NCI-H774 (cell line): ENCODE data around the gene MRPS23.

Experiments
- DNase-seq: peaks from one replicate; lab custom pipeline; 2025; lab: John Stamatoyannopoulos, UW

The MRPS23 gene

DNA sequence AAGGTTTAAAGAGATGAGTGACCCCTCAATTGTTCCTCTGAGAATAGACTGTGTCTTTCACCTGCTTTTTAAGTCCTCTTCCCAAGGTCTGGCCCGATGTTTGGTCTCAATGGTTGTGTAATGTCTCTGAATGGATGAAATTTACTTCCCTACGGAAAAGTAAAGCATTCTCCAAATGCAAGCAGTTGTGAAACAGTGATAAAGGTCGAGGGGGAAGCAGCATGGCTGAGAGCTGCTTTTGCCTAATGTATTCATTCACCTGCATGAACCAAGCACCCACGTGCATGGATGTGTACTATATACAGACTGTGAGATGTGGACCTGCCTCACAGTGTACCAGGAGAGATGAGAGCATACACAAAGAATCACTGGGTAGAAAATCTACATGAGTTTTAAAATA is 11.4 kb downstream of the MRPS23 start:
- no peak for DNase-seq

DNA sequence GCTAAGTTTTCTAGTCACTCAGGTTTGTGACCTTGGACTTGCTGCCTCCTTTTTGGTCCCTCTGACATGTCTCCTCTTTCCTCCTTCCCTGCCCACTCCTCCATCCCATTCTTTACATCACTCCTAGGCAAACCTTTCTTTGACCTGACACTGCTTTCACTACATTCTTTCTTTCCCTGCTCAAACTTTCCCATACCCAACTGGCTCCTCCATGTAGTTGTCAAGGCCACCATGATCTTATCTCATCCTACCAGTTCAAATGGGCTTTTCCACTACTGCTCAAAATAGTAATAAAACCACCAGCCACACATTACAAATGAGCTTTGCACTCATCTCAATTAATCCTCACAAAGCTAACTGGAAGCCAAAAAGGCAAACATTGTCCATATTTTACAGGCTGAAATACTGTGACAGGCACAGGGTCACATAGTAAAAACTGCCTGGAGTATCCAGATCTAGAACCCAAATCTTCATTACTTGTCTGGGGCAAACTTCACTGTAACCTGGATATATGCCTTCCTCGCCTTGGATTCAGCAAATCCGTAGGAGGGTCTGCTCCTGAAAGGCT is 14.4 kb downstream of the MRPS23 start:
- DNase-seq, result no peak

DNA sequence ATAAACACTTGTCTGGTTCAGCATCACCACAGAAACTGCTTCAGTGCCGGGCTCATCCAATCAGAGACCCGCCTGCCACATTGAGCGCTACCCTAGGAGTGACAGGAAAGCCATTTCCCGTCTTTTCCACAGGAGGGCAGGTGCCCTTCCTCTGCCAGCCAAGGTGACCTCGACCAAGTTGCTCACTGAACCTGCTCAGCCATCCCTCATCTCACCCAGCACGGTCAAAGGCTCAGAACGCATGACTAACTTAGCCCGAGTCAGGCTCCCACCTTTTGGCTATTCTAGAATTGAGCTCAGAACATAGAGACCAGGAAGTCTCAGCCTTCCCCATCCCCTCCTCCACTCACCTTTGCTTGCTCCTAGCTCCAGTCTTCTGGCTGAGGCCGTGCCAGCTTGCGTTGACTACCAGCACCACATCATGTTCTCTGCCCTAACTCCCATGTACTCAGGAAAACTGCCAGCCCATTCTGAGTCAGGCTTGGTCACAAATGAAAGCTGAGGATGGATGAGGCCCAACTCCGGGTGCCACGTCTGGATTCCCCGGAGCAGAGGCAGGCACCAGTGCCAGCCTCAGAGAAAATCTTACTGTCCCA is 15.6 kb downstream of the MRPS23 start:
- no peak for DNase-seq

DNA sequence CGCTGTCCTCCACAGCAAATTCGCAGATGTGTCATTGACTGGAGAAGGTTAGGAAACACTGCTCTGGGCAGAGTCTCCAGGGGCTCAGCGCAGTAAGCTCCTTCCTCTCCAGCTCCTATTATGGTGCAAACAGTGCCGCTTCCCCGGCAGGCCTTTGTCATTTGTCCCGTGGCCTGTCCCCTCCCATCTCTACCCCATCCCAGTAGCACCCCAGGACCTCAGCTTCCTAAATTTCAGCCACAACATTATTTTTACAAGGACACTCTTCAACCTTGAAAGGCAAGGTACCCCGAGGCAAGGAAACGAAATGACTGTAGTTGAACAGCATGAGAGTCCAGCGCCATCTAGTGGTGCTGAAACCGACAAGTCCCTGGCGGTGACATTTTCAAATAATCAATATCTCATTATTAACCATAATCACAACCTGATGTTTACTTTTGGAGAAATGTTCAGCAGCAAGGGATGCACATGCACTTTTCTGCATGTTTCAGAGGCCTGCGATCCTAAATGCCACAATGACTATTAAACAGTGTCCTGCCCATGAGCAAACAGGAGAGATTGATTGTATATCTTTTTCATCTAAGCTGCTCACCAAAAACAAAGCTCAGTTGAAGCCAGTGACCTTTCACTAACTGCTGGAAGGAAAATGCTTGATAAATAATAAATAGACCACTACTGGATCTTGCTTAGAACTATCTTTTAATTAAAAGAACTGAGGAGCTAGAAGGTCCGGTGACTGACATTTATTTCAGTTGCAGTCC is 16.5 kb downstream of the MRPS23 start:
- DNase-seq, result peak; percentile 69

DNA sequence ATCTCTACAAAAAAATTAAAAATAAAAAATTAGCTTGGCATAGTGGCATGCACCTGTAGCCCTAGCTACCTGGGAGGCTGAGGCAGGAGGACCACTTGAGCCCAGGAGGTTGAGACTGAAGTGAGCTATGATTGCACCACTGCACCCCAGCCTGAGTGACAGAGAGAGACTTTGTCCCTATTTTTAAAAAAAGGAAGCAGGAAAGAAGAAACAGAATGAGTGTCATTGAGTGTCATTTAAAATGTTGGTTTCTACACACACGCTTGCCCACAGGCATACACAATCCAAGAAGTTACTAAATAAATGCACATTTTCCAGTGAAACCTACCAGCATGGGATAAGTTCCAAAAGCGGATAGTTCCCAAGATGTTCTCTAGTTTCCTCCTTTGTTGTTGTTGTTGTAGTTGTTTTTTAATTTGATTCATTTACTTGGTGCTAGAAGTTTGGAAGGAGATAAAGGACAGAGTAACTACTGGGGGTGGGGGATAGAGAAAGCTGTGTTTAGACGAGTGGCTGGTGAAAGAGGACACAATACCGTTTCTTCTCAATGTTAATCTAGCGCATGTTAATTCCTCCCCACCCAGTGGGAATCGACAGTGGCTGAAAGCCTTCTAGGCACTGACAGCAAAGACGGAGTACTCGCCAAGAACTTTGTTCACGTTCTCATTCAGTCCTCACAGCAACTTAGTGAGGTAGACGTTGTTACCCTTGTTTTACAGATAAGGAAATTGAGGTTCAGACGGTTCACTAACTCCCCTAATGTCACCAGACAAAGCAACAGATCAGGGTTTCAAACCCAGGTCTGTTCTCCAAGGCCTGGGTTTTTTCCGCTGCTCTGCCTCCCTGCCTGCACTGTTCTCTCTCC is 17.3 kb downstream of the MRPS23 start:
- DNase-seq, result no peak

DNA sequence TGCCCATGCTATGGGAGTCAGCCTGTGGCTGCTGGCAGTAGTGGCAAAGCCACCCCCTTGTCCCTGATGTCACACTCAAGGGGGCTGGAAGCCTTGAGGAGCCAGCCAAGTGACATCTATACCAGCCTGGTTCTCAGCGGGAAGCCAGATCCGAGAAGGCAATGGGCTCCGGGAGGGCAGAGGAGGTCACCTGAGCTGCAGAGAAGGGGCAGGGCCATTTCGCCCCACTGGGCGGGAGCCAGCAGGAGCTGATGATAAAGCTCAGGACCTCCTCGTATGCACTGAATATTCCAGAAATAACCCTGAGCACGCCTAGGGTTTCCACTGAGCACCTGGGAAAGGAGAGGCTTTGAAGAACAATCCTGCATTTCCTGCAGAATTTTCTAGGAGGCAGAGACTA is 19.0 kb downstream of the MRPS23 start:
- DNase-seq, result no peak

DNA sequence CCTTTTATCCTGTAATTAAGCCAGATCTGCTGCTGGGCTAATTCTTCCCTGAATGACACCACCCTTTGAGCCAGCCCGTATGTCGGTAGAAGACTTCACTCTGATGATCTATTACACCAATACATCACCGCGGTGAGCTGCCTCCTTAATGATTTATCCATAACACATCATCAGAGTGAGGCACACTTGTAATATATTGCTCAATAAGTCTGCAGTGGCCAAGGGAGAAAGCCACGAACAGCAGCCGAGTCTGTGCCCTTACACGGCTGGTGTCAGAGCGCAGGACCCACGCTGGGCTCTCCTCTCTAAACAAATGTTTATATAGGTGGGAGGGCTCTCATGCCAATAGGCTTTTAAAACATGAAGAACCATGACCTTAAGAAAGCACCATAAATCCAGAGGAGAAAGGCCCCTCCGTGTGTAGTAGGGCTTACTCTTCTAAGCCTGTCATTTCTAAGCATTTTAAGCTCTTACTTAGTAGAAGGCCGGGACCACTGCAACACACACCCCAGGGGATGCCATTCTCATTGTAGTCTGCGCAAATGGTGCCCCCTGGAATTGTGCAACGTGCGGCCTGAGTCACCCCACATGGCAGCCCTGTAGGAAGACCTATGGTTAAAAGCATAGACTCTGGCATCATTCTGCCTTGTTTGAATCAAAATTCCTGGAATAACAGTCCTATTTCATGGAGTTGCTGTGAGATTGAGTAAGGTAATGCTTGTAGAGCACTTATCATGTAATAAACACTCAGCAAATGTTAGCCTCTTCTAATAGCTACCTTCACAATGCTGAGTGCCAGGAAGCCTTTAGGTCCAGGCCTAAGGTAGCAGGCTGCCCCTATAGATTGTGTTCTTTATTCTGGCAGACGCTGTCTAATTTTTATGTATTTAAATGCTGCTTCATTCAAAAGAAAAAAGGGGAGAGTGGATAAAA is 26.1 kb downstream of the MRPS23 start:
- DNase-seq, result no peak

DNA sequence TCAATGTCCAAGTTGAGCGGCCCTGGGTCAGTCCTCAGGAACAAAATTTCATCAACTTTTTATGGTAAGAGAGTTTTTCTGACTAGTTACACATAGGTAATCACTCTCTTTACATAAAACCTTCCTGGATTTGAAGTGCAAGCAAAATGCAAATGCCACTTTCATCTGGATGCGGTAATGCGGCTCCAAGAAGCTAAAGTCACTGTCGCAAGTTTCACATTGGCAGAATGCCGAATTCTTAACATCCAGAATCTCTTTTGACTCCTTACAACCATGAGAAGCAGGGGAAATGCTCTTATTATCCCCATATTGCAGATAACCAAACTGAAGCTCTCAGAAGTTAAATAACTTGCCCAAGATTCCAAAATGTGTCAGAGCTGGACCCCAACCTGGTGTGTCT is 30.0 kb downstream of the MRPS23 start:
- DNase-seq, result no peak

DNA sequence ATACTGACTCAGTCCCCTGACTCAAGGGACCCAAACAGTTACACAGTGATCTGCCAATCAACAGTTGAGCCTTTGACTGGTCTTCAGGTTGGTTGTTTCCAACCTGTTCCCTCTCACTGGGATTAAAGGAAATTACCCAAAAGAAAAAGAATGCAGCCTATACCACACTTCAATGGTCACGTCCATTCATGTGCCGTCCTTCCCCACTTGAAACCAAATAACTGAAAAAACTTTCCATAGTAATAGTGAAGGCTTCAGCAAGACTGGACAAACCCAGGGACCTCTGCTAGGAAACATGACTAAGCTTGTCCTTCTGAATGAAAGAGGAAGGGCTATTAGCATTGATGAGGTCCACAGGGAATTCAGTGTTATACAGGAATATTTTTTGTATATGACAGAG is 30.6 kb downstream of the MRPS23 start:
- no peak for DNase-seq

DNA sequence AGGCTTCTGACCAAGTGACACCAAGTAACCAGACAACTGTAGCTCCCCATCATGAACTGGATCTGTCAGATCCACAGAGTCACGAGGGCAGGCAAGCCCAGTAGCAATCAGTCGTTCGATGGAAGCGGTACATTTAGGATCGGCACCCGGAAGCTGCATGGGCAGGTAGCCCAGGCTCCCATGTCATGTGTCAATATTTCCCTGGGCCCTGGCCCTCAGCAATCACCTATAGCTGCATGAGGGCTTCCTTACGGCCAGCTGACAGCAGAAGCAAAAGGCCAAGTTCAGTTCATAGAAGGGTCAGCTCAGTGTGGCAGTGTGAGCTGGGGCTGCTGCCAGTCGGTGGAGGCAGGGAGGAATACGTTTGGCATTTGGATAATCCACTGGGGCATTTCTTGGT is 31.8 kb downstream of the MRPS23 start:
- no peak for DNase-seq

DNA sequence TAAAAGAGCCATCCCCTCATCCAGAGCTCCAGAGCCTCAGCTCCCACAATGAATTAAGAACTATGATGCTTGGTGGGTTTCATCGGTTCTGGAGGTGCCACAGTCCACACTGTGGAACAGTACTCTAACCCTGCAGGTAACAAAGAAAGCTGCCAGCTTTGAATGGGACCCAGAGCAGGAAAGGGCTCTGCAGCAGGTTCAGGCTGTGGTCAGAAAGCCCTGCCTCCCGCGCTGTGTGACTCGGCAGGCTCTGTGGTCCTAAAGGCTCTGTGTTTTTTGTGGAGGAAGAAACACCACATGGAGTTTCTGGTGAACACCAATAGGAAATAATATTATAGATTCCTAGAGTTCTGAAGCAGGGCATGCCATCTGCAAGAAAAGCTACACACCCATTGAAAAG is 32.5 kb downstream of the MRPS23 start:
- DNase-seq, result no peak

DNA sequence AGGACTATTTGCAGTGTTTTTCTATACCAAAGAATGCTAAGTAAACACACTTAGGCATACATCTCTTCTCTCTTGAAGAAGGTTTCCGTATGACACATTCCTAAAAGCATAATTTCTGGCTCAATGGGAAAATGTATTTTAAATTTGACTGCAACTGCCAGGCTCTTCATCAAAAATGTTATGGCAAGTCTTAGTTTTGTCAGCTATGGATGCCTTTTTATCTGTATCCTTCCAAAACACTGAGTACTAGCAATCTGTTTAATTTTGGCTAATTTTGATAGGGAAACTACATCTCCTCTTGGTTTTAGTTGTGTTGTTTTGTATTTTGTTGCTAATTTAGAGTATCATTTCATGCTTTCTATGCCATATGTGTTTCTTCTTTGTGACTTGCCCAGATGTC is 35.4 kb downstream of the MRPS23 start:
- DNase-seq, result no peak

DNA sequence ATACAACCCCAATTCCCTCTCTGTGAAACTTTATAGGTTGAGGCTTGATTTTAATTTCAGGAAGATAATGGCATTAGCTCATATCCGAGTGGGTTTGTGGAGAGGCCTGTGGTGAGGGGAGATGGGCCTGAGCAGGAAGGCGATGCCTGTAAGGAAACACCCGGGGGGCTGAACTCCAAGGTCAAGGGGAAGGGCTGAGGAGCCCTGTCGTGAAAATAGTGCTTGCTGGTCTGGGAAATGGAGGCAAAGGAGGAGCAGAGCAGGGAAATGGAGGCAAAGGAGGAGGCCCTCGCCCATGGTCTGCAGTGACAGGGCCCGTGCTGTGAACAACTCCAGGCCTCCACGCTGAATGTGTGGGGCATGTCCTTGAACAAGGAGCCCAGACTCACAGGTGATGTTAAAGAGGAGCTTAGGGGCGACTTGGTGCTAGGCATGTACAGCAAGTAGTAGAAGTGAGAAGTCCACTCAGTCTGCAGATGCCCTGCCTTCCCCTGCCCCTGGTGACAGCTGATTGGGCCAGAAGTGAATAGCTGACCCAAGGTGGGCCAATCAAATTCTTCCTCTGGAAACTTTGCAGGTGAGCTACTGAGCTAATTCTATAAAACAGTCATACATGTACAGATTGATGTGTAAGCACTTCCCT is 38.1 kb downstream of the MRPS23 start:
- peak; percentile 34 for DNase-seq

DNA sequence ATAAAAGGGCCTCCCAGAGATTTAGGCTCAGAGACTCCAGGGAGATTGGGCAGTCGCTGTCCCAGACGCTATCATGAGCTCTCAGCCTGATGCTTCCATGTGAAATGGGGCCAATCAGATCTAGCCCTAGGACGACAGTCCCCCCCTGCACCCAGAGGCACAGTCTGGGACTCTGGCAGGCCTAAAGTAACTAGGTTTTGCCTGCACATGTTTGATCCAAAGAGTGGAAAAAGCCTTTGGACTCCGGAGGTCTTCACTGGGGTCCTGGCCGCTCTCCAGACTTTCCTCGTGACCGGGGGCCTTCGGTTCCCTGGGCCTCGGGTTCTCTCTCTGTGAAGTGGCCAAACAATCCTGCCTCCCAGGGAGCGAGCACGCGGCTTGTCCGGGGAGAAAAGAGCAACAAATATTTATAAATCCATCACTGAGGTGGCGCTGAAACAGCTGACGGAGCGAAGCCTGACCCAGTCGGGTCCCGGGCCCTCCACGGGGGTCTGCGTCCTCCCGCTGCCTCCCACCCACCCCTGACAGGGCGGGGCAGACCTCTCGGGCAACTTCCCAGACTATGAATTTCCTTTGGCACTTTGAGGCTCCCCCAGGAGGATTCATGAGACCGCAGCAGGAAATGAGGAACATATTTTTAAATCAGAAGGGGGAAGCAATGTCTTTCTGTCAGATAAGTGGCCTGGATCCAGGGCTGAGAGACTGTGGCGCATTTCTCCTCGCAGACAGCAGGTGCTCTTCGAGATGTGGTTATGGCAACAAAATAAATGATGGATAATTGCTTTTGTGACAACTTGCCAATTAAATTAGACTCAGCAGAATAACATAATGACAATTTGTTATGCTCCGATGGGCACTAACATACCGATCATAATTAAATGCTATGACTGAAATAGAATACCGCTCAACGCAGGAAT is 38.9 kb downstream of the MRPS23 start:
- DNase-seq, result peak; percentile 74

DNA sequence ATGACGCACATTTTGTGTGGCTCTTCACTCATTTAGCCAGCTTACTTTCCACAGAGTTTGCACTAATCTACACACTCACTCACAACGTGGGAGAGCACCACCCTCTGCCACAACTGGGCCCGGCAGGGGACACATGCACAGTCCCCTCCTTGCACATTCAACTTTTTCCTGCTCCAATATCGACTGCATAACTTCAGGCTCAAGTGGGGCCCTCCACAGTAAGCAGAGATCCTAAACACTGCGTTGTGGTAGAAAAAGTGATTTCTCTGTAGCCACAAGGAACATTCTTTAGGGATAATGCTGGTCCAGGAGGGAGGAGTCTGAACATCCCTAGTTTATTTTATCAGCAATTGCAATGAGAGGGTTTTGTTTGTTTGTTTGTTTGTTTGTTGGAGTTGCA is 40.0 kb downstream of the MRPS23 start:
- DNase-seq, result no peak

DNA sequence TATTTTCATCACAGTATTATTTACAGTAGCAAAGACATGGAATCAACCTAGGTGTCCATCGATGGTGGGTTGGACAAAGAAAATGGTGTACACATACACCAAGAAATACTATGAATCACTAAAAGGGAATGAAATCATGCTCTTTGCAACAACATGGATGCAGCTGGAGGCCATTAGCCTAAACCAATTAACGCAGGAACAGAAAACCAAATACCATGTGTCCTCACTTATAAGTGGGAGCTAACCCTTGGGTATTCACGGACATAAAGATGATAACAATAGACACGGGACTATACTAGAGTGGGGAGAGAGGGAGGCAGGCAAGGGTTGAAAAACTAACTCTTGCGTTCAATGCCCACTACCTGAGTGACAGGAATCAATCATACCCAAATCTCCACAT is 41.0 kb downstream of the MRPS23 start:
- no peak for DNase-seq

DNA sequence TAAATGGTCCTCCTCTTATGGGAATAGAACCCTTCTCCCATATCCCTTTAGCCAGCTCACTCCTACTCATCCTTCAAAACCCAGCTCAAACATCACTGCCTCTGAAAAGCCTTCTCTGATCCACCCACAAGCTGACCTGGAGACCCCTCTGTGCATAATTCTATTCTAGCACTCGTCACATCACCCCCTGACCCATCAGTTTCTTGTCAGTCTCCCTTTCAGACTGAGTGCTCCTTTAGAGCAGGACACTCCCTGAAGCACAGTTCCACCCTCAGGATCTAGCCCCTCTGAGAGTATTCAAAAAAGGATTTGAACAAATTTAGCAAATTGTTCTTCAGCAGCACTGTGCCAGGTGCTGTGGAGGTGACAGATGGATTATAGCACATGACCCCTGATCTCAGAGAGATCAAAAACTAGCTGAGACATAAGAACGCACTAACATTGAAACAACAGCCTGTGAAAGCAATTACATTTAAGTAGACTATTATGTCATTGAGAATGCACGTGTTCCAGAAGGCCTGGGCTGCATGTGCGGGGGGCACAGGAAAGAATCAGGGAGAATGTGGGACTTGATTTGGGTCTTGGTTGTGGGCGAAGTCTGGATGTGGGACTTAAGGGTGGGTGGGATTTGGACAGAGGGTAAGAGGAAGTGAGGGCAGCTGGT is 43.5 kb downstream of the MRPS23 start:
- DNase-seq, result peak; percentile 24

DNA sequence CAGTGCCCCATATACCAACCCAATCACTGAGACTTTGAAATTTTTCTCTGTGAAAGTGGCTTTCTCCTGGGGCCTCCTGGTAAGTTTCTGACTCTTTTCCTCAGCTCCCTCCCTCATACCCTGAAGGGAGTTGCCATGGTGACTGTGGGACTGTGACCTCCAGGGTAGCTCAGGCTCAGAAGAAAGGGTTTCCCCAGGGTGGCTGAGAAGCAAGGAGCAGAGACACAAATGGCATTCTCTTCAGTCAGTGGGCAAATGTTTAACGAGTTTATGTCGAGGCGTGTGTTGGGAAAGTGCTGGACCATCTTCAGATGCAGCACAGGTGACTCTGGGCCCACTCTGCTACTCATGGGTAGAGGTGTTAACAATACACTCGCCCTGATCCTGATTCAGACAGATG is 46.8 kb downstream of the MRPS23 start:
- no peak for DNase-seq

DNA sequence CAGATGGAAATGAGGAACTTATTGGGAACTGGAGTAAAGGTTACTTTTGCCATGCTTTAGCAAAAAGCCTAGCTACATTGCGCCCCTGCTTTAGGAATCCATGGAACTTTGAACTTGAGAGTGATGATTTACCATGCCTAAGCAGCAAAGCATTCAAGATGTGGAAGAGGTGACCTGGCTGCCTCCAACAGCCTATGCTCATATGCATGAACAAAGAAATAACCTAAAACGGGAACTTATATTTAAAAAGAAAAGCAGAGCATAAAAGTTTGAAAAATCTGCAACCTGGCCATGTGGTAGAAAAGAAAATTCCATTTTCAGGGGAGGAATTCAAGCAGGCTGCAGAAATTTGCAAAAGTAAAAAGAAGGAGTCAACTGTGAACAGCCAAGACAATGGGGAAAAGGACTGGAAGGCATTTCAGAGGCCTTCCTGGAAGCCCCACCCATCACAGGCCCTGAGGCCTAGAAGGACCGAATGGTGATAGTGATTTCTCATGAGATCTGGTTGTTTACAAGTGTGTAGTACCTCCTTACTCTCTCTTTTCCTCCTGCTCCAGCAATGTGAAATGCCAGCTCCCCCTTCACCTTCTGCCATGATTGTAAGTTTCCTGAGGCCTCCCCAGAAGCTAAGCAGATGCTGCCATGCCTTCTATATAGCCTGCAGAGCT is 48.7 kb downstream of the MRPS23 start:
- no peak for DNase-seq
